HEK293 (cell line): ENCODE results near the gene SLC8A1.

Experiments
- CTCF ChIA-PET: fragments of 350-600 bp; formaldehyde crosslinking; extraction: SDS; loops from one replicate; lab custom pipeline; 2021; ENCODE audit warnings: antibody characterized with exemption; lab: Yijun Ruan, JAX
- POLR2A ChIA-PET: fragments of 300-600 bp; formaldehyde crosslinking; extraction: SDS; loops from one replicate; lab custom pipeline; 2020; ENCODE audit warnings: antibody characterized with exemption, inconsistent platforms; lab: Yijun Ruan, JAX
- H3K27ac ChIP-seq: fragments of 200-500 bp; sonication (Bioruptor generic); 2 replicates; pipeline ENCODE4 v1.5.1; 2014; ENCODE audit warnings: low read depth, low read length, control low read depth, inconsistent platforms; ENCODE audit errors: extremely low read depth
- H3K36me3 ChIP-seq, 2 experiments: fragments of 200-500 bp in 1 of 2; sonication (Bioruptor generic) in 1 of 2; 1 replicate in 1 of 2; 2 replicates in 1 of 2; pipeline ENCODE4 v1.5.1; 2014 to 2017; ENCODE audit warnings: inconsistent platforms in 2 of 2, low read length in 2 of 2; ENCODE audit not compliant: control insufficient read depth in 2 of 2, insufficient read depth in 1 of 2
- H3K4me1 ChIP-seq: fragments of 200-500 bp; sonication (Bioruptor generic); 2 replicates; pipeline ENCODE4 v1.5.1; 2014; ENCODE audit warnings: mild to moderate bottlenecking, low read length, inconsistent platforms; ENCODE audit not compliant: control insufficient read depth, insufficient read depth
- H3K4me3 ChIP-seq: 2 replicates; pipeline ENCODE4 v1.5.1; 2011; ENCODE audit warnings: low read depth, mild to moderate bottlenecking, control low read depth, low read length, moderate library complexity
- H3K9me3 ChIP-seq: fragments of 200-500 bp; sonication (Bioruptor generic); 2 replicates; pipeline ENCODE4 v1.5.1; 2014; ENCODE audit warnings: low read depth, low read length, inconsistent platforms; ENCODE audit not compliant: control insufficient read depth, insufficient read depth
- OSR2 ChIP-seq: fragments of 450-650 bp; formaldehyde crosslinking; IDR thresholded peaks from 2 replicates; pipeline ENCODE4 v1.5.1; 2016; ENCODE audit warnings: missing biosample characterization, missing genetic modification characterization
- SALL2 ChIP-seq: fragments of 450-650 bp; formaldehyde crosslinking; IDR thresholded peaks from 2 replicates; pipeline ENCODE4 v1.5.0; 2017; ENCODE audit warnings: missing biosample characterization, mild to moderate bottlenecking, missing genetic modification characterization, borderline replicate concordance
- SETDB1 ChIP-seq: IDR thresholded peaks from one replicate; pipeline ENCODE4 v1.6.1; 2017; ENCODE audit warnings: mild to moderate bottlenecking, low read length, moderate library complexity, mixed read lengths; ENCODE audit not compliant: insufficient read length
- TCF7L2 ChIP-seq: IDR thresholded peaks from 2 replicates; pipeline ENCODE4 v1.6.1; 2011; ENCODE audit warnings: low read depth, mild to moderate bottlenecking, inconsistent platforms, low read length, moderate library complexity, borderline replicate concordance
- WT1 ChIP-seq: fragments of 450-650 bp; formaldehyde crosslinking; IDR thresholded peaks from 2 replicates; pipeline ENCODE4 v1.5.1; 2016; ENCODE audit warnings: missing biosample characterization, missing genetic modification characterization
- ZBTB1 ChIP-seq: fragments of 450-650 bp; formaldehyde crosslinking; IDR thresholded peaks from 2 replicates; pipeline ENCODE4 v1.5.1; 2016; ENCODE audit warnings: missing biosample characterization, missing genetic modification characterization
- ZBTB11 ChIP-seq: fragments of 450-650 bp; formaldehyde crosslinking; conservative IDR thresholded peaks from 2 replicates; pipeline ENCODE4 v1.5.1; 2016; ENCODE audit warnings: low read depth, missing biosample characterization, missing genetic modification characterization
- ZBTB21 ChIP-seq: fragments of 450-650 bp; formaldehyde crosslinking; IDR thresholded peaks from 2 replicates; pipeline ENCODE4 v1.5.1; 2017; ENCODE audit warnings: missing biosample characterization, missing genetic modification characterization
- ZBTB8A ChIP-seq: fragments of 450-650 bp; formaldehyde crosslinking; IDR thresholded peaks from 2 replicates; pipeline ENCODE4 v1.5.1; 2016; ENCODE audit warnings: missing biosample characterization, missing genetic modification characterization
- ZFP37 ChIP-seq: fragments of 450-650 bp; formaldehyde crosslinking; IDR thresholded peaks from 2 replicates; pipeline ENCODE4 v1.5.1; 2016; ENCODE audit warnings: missing biosample characterization, missing genetic modification characterization
- ZNF10 ChIP-seq: fragments of 450-650 bp; formaldehyde crosslinking; IDR thresholded peaks from 2 replicates; pipeline ENCODE4 v1.5.1; 2017; ENCODE audit warnings: missing biosample characterization, missing genetic modification characterization
- ZNF155 ChIP-seq: fragments of 450-650 bp; formaldehyde crosslinking; IDR thresholded peaks from 2 replicates; pipeline ENCODE4 v1.5.1; 2016; ENCODE audit warnings: missing biosample characterization, missing genetic modification characterization
- ZNF184 ChIP-seq: fragments of 450-650 bp; IDR thresholded peaks from 2 replicates; pipeline ENCODE4 v1.5.1; 2018; ENCODE audit warnings: missing biosample characterization, mild to moderate bottlenecking, missing genetic modification characterization
- ZNF23 ChIP-seq: fragments of 450-650 bp; formaldehyde crosslinking; IDR thresholded peaks from 2 replicates; pipeline ENCODE4 v1.5.1; 2016; ENCODE audit warnings: missing biosample characterization, missing genetic modification characterization, borderline replicate concordance
- ZNF335 ChIP-seq: fragments of 450-650 bp; formaldehyde crosslinking; conservative IDR thresholded peaks from 2 replicates; pipeline ENCODE4 v1.5.1; 2016; ENCODE audit warnings: missing biosample characterization, missing genetic modification characterization
- ZNF362 ChIP-seq: fragments of 450-650 bp; formaldehyde crosslinking; IDR thresholded peaks from 2 replicates; pipeline ENCODE4 v1.5.1; 2016; ENCODE audit warnings: missing biosample characterization, missing genetic modification characterization
- ZNF473 ChIP-seq: fragments of 450-650 bp; formaldehyde crosslinking; IDR thresholded peaks from 2 replicates; pipeline ENCODE4 v1.5.1; 2017; ENCODE audit warnings: missing biosample characterization, missing genetic modification characterization
- ZNF510 ChIP-seq: fragments of 450-650 bp; formaldehyde crosslinking; IDR thresholded peaks from 2 replicates; pipeline ENCODE4 v1.5.1; 2018; ENCODE audit warnings: mild to moderate bottlenecking, missing genetic modification characterization, missing biosample characterization; ENCODE audit not compliant: insufficient replicate concordance
- ZNF555 ChIP-seq: fragments of 450-650 bp; formaldehyde crosslinking; conservative IDR thresholded peaks from 2 replicates; pipeline ENCODE4 v1.5.1; 2017; ENCODE audit warnings: missing biosample characterization, mild to moderate bottlenecking, missing genetic modification characterization, inconsistent platforms
- ZNF621 ChIP-seq: fragments of 450-650 bp; formaldehyde crosslinking; IDR thresholded peaks from 2 replicates; pipeline ENCODE4 v1.5.1; 2017; ENCODE audit warnings: missing biosample characterization, missing genetic modification characterization
- ZNF629 ChIP-seq: fragments of 450-650 bp; formaldehyde crosslinking; IDR thresholded peaks from 2 replicates; pipeline ENCODE4 v1.5.1; 2017; ENCODE audit warnings: missing biosample characterization, missing genetic modification characterization
- ZNF658 ChIP-seq: fragments of 450-650 bp; formaldehyde crosslinking; IDR thresholded peaks from 2 replicates; pipeline ENCODE4; 2016; ENCODE audit warnings: missing biosample characterization, missing genetic modification characterization
- ZNF660 ChIP-seq: fragments of 450-650 bp; IDR thresholded peaks from 2 replicates; pipeline ENCODE4 v1.5.1; 2018; ENCODE audit warnings: missing biosample characterization, mild to moderate bottlenecking, missing genetic modification characterization
- ZNF701 ChIP-seq: fragments of 450-650 bp; formaldehyde crosslinking; IDR thresholded peaks from 2 replicates; pipeline ENCODE4 v1.5.1; 2016; ENCODE audit warnings: missing biosample characterization, missing genetic modification characterization
- ZNF777 ChIP-seq: fragments of 450-650 bp; formaldehyde crosslinking; IDR thresholded peaks from 2 replicates; pipeline ENCODE4 v1.5.1; 2017; ENCODE audit warnings: missing biosample characterization, missing genetic modification characterization, borderline replicate concordance
- ZNF837 ChIP-seq: fragments of 450-650 bp; formaldehyde crosslinking; IDR thresholded peaks from 2 replicates; pipeline ENCODE4 v1.5.1; 2016; ENCODE audit warnings: missing biosample characterization, missing genetic modification characterization
- TF ChIP-seq, protein P1 (sequence below): fragments of 450-650 bp; formaldehyde crosslinking; IDR thresholded peaks from 2 replicates; pipeline ENCODE4 v1.5.1; 2016; ENCODE audit warnings: missing biosample characterization, missing genetic modification characterization, borderline replicate concordance
- TF ChIP-seq, protein P2 (sequence below): fragments of 450-650 bp; formaldehyde crosslinking; IDR thresholded peaks from 2 replicates; pipeline ENCODE4 v1.5.1; 2016; ENCODE audit warnings: missing biosample characterization, missing genetic modification characterization

Gene SLC8A1

GRCh38 chr2:40118622-40119021, 333.3 kb downstream of the SLC8A1 start:
- POLR2A ChIA-PET: no interaction called here
- CTCF ChIA-PET: no interaction called here

GRCh38 chr2:40115894-40116293, 336.0 kb downstream of the SLC8A1 start:
- no peak for TF ChIP-seq TCF7L2
- no peak for TF ChIP-seq ZNF10
- TF ChIP-seq WT1 (tag by site-specific recombination): no peak
- TF ChIP-seq ZNF777 (tag by site-specific recombination): no peak
- TF ChIP-seq SALL2: no peak
- no peak for TF ChIP-seq ZNF629 (tag by site-specific recombination)
- TF ChIP-seq SETDB1: no peak
- no peak for TF ChIP-seq ZNF23 (tag by site-specific recombination)
- no peak for TF ChIP-seq ZBTB1 (tag by site-specific recombination)
- no peak for TF ChIP-seq ZNF837
- Histone ChIP-seq H3K4me3 (no peak overlapping the region), H3K4me1 (no peaks in the 10 kb centered on the region), H3K36me3 (no peaks in the 10 kb centered on the region), H3K9me3 (no peaks in the 10 kb centered on the region), H3K27ac (no peak overlapping the region)
- CTCF ChIA-PET: no interaction called here
- POLR2A ChIA-PET: no interaction called here

More at GRCh38 chr2:40118622-40119021, 333.3 kb downstream of the SLC8A1 start:
- H3K4me3 ChIP-seq: no peak overlapping the region
- no peaks in the 10 kb centered on the region for H3K4me1 ChIP-seq
- H3K9me3 ChIP-seq: no peaks in the 10 kb centered on the region
- TF ChIP-seq ZNF362 (tag by site-specific recombination): no peak
- TF ChIP-seq ZNF660 (tag by site-specific recombination): no peak
- TF ChIP-seq ZNF510: no peak
- no peak for TF ChIP-seq ZNF473 (tag by site-specific recombination)
- TF ChIP-seq, protein P1, sequence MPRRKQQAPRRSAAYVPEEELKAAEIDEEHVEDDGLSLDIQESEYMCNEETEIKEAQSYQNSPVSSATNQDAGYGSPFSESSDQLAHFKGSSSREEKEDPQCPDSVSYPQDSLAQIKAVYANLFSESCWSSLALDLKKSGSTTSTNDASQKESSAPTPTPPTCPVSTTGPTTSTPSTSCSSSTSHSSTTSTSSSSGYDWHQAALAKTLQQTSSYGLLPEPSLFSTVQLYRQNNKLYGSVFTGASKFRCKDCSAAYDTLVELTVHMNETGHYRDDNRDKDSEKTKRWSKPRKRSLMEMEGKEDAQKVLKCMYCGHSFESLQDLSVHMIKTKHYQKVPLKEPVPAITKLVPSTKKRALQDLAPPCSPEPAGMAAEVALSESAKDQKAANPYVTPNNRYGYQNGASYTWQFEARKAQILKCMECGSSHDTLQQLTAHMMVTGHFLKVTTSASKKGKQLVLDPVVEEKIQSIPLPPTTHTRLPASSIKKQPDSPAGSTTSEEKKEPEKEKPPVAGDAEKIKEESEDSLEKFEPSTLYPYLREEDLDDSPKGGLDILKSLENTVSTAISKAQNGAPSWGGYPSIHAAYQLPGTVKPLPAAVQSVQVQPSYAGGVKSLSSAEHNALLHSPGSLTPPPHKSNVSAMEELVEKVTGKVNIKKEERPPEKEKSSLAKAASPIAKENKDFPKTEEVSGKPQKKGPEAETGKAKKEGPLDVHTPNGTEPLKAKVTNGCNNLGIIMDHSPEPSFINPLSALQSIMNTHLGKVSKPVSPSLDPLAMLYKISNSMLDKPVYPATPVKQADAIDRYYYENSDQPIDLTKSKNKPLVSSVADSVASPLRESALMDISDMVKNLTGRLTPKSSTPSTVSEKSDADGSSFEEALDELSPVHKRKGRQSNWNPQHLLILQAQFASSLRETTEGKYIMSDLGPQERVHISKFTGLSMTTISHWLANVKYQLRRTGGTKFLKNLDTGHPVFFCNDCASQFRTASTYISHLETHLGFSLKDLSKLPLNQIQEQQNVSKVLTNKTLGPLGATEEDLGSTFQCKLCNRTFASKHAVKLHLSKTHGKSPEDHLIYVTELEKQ (tag by site-specific recombination): no peak
- no peak for TF ChIP-seq ZBTB21 (tag by site-specific recombination)
- TF ChIP-seq OSR2 (tag by site-specific recombination): no peak
- TF ChIP-seq ZNF621 (tag by site-specific recombination): no peak
- no peak for TF ChIP-seq ZNF184 (tag by site-specific recombination)
- TF ChIP-seq ZNF335: no peak
- TF ChIP-seq ZNF701: no peak
- TF ChIP-seq ZNF155 (tag by site-specific recombination): no peak
- TF ChIP-seq ZNF658 (tag by site-specific recombination): no peak
- TF ChIP-seq ZBTB8A: no peak
- TF ChIP-seq ZBTB11 (tag by site-specific recombination): no peak
- TF ChIP-seq ZFP37 (tag by site-specific recombination): no peak
- TF ChIP-seq SALL2: no peak
- TF ChIP-seq, protein P2, sequence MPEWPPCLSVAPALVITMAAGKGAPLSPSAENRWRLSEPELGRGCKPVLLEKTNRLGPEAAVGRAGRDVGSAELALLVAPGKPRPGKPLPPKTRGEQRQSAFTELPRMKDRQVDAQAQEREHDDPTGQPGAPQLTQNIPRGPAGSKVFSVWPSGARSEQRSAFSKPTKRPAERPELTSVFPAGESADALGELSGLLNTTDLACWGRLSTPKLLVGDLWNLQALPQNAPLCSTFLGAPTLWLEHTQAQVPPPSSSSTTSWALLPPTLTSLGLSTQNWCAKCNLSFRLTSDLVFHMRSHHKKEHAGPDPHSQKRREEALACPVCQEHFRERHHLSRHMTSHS (tag by site-specific recombination): no peak
- no peak for TF ChIP-seq ZNF555 (tag by site-specific recombination)
- H3K36me3 ChIP-seq: no peaks in the 10 kb centered on the region
- H3K27ac ChIP-seq: no peak overlapping the region
